ENCODE results near the gene FGF13.

Gene FGF13

GRCh38 chrX:138742217-138742616 lies 30.7 kb upstream of the FGF13 start:
- DNase-seq (ENCODE audit: insufficient read length, low spot score) (no peak), FAIRE-seq (no peak)
- no peak for TF ChIP-seq CTCF (IDR thresholded peaks at IDR 0.05; ENCODE audit: insufficient read depth, missing control alignments)

GRCh38 chrX:138740341-138740740 lies 28.8 kb upstream of the FGF13 start:
- TF ChIP-seq CTCF (IDR thresholded peaks at IDR 0.05; ENCODE audit: insufficient read depth, missing control alignments): no peak
- FAIRE-seq: no peak

GRCh38 chrX:138723301-138723700 lies 11.8 kb upstream of the FGF13 start:
- no peak for TF ChIP-seq CTCF (IDR thresholded peaks at IDR 0.05; ENCODE audit: insufficient read depth, missing control alignments)
- no peak for FAIRE-seq
- no peak for DNase-seq (ENCODE audit: insufficient read length, low spot score)

More at GRCh38 chrX:138740341-138740740, 28.8 kb upstream of the FGF13 start:
- no peak for DNase-seq (ENCODE audit: insufficient read length, low spot score)

- FAIRE-seq (no peak), DNase-seq (ENCODE audit: insufficient read length, low spot score) (no peak)
- no peak for TF ChIP-seq CTCF (IDR thresholded peaks at IDR 0.05; ENCODE audit: insufficient read depth, missing control alignments)
Observed at GRCh38 chrX:138719396-138719795, 7.9 kb upstream of the FGF13 start.

GRCh38 chrX:138718941-138719340 lies 7.4 kb upstream of the FGF13 start:
- no peak for FAIRE-seq
- no peak for TF ChIP-seq CTCF (IDR thresholded peaks at IDR 0.05; ENCODE audit: insufficient read depth, missing control alignments)
- DNase-seq (ENCODE audit: insufficient read length, low spot score): no peak

- TF ChIP-seq CTCF (IDR thresholded peaks at IDR 0.05; ENCODE audit: insufficient read depth, missing control alignments): no peak
- no peak for DNase-seq (ENCODE audit: insufficient read length, low spot score)
- no peak for FAIRE-seq
Observed at GRCh38 chrX:138710866-138711341, 613 bp downstream of the FGF13 start.

GRCh38 chrX:138709886-138710791 lies 1.4 kb downstream of the FGF13 start:
- TF ChIP-seq CTCF (IDR thresholded peaks at IDR 0.05; ENCODE audit: insufficient read depth, missing control alignments): no peak
- DNase-seq (ENCODE audit: insufficient read length, low spot score) (no peak), FAIRE-seq (no peak)

Data from D721Med (cell line).